Body of pancreas (tissue), 4 donors: ENCODE results near the gene FECH. TPM values are rescaled to one million over a fixed set of nuclear protein-coding genes. Genes with fewer than 3 reads are reported as not detected.

Experiments
- ATAC-seq: fragments of 150-250 bp; one replicate; pipeline ENCODE4 v1.9.1; 2016
- DNase-seq, 4 donors: peaks; one replicate each; pipeline ENCODE4 v3.0.0-alpha.2; 2019
- H3K27ac ChIP-seq, 4 donors: fragments of 200-600 bp; sonication (generic); 1 replicate in 3 of 4; 2 replicates in 1 of 4; pipeline versions ENCODE4 v1.5.1 to v1.6.1; 2016 to 2019; ENCODE audit warnings: mild to moderate bottlenecking in 1 of 4, mixed read lengths in 1 of 4, moderate library complexity in 1 of 4
- H3K27me3 ChIP-seq, 2 donors: fragments of 200-600 bp; sonication (generic); one replicate each; pipeline ENCODE4 v1.6.0; 2016; ENCODE audit warnings: mild to moderate bottlenecking in 1 of 2
- H3K36me3 ChIP-seq, 2 donors: fragments of 200-600 bp; sonication (generic); replicated peaks in 1 of 2; 2 replicates each; pipeline ENCODE4 v1.5.1; 2016; ENCODE audit warnings: low read depth in 2 of 2; ENCODE audit not compliant: insufficient read depth in 1 of 2
- H3K4me1 ChIP-seq: fragments of 200-600 bp; sonication (generic); one replicate; pipeline ENCODE4 v1.6.0; 2016
- H3K4me3 ChIP-seq, 2 donors: fragments of 200-600 bp; sonication (generic); 1 replicate in 1 of 2; 2 replicates in 1 of 2; pipeline ENCODE4 v1.5.1; 2016 to 2019
- H3K9me3 ChIP-seq, 3 donors: fragments of 200-600 bp; sonication (generic); 1 replicate in 2 of 3; 2 replicates in 1 of 3; pipeline ENCODE4 v1.5.1; 2016
- CTCF ChIP-seq, 7 experiments: fragments of 450-650 bp in 4 of 7; fragments of 200-600 bp in 3 of 7; sonication (generic) in 3 of 7; IDR thresholded peaks; one replicate each; pipeline ENCODE4 v1.5.1; 2016 to 2019; ENCODE audit warnings: antibody characterized with exemption in 7 of 7
- POLR2A ChIP-seq, 3 donors: fragments of 450-650 bp; IDR thresholded peaks; one replicate each; pipeline ENCODE4 v1.6.1; 2016; ENCODE audit warnings: antibody characterized with exemption in 3 of 3, mild to moderate bottlenecking in 2 of 3
- WGBS, 2 donors: methylation state at CpG; one replicate each; pipeline ENCODE4 v1.1.5; 2017; 5-methylcytosine and 5-hydroxymethylcytosine counted together
- intact Hi-C: fragments of 100-400 bp; cut with DNase I; formaldehyde crosslinking; loops from one replicate; pipeline ENCODE4 v1.15.1; 2023
- total RNA-seq, 2 donors: library from RNA; depleted of rRNA; stranded (reverse); fragments of >200 nt; gene quantifications; one replicate each; pipeline ENCODE4 v1.1.0, GENCODE V29; 2016

The FECH gene, protein sequence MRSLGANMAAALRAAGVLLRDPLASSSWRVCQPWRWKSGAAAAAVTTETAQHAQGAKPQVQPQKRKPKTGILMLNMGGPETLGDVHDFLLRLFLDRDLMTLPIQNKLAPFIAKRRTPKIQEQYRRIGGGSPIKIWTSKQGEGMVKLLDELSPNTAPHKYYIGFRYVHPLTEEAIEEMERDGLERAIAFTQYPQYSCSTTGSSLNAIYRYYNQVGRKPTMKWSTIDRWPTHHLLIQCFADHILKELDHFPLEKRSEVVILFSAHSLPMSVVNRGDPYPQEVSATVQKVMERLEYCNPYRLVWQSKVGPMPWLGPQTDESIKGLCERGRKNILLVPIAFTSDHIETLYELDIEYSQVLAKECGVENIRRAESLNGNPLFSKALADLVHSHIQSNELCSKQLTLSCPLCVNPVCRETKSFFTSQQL
- 10 to 100 TPM; 16.8 to 20.0 TPM for total RNA-seq

DNA sequence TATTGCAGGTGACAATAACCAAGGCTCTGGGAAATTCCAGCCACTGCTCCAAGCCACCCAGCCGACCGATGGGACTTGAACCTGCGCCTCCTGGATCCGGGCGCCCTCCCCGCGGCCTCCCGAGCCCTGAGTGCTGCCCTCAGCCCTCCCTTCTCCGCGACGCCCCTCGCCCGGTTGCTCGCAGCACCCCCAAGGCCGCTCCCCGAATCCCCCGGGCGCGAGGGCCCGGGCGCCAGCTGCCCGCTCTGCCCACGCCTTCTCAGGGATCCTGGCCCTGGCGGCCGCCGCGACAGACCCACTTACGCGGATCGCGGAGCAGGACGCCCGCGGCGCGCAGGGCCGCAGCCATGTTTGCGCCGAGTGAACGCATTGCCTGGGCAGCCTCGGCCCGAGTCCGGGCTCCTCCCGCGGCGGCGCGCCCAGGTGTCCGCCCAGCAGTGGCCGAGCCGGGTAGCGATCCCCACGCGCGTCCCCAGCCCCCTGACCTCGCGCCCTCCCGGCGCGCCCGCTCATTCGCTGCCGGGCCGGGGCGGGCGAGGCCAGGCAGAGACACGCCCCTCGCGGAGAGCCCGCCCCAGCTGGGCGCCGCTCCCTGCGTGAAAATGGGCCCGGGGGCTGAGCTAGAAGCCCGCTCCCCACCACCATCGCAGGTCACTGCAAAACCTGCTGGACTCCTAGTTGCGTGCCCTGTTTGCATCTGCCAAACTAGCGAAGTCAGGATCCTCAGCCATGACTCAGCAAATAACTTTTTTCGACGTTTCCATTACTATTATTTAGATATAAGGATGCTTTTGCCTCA lies at the start of gene FECH:
Gene FECH, minus strand, starts transcription at position 452 of the 799 bp plus-strand sequence. Its CDS starts 82 bp downstream, at position 370.
- Histone ChIP-seq H3K9me3 (no peaks in the 10 kb centered on the region), H3K4me1 (peaks cover 14% of the 10 kb centered on the region), H3K27ac (peak within 1 kb of the TSS; percentile 76 to 92 (median 88)), H3K36me3 (no peaks in the 10 kb centered on the region), H3K27me3 (no peaks in the 10 kb centered on the region), H3K4me3 (peak within 1 kb of the TSS; percentile 24 to 45)
- 0% methylated on average over 6 to 53 of the region's 80 CpGs for WGBS, 2 donors
- ATAC-seq (peak; percentile 95), DNase-seq (peak; percentile 82 to 87 (median 84))
- TF ChIP-seq CTCF (IDR thresholded peaks at IDR 0.05): peak in 4 of 7 experiments; percentile 31 to 41 (median 36)
- TF ChIP-seq POLR2A (IDR thresholded peaks at IDR 0.05): peak; percentile 82 to 89 (median 84)
- intact Hi-C loops: no loop called here

- H3K9me3 ChIP-seq: no peaks in the 10 kb centered on the region
- TF ChIP-seq CTCF (IDR thresholded peaks at IDR 0.05) (no peak), POLR2A (IDR thresholded peaks at IDR 0.05) (no peak)
- ATAC-seq (no peak), DNase-seq (no peak)
- intact Hi-C loops: no loop called here
- no peak overlapping the region for H3K27ac ChIP-seq
- H3K27me3 ChIP-seq: no peaks in the 10 kb centered on the region
- H3K4me1 ChIP-seq: no peaks in the 10 kb centered on the region
- H3K36me3 ChIP-seq: no peaks in the 10 kb centered on the region
- WGBS, 2 donors: 49 to 52% methylated on average over 4 of the region's 4 CpGs
- no peak overlapping the region for H3K4me3 ChIP-seq
Observed at GRCh38 chr18:57635003-57635822, 48.7 kb upstream of the FECH start.

- intact Hi-C loops: no loop called here
- Histone ChIP-seq H3K27me3 (no peaks in the 10 kb centered on the region), H3K4me3 (no peak overlapping the region), H3K27ac (no peak overlapping the region), H3K9me3 (no peaks in the 10 kb centered on the region), H3K4me1 (no peaks in the 10 kb centered on the region), H3K36me3 (no peaks in the 10 kb centered on the region)
- WGBS, 2 donors: 85% methylated on average over 2 of the region's 2 CpGs
- DNase-seq: no peak
- no peak for TF ChIP-seq CTCF (IDR thresholded peaks at IDR 0.05)
- TF ChIP-seq POLR2A (IDR thresholded peaks at IDR 0.05): no peak
- ATAC-seq: no peak
Observed at GRCh38 chr18:57631697-57632096, 45.2 kb upstream of the FECH start.

- intact Hi-C loops: no loop called here
- DNase-seq (no peak), ATAC-seq (no peak)
- no peaks in the 10 kb centered on the region for H3K36me3 ChIP-seq
- no peaks in the 10 kb centered on the region for H3K9me3 ChIP-seq
- no peaks in the 10 kb centered on the region for H3K4me1 ChIP-seq
- peak overlapping the region; percentile 16 to 61 for H3K4me3 ChIP-seq
- 51 to 53% methylated on average over 13 of the region's 13 CpGs for WGBS, 2 donors
- no peak for TF ChIP-seq CTCF (IDR thresholded peaks at IDR 0.05)
- no peak for TF ChIP-seq POLR2A (IDR thresholded peaks at IDR 0.05)
- H3K27me3 ChIP-seq: no peaks in the 10 kb centered on the region
- peak overlapping the region in 3 of 4 donors; percentile 53 to 78 (median 68) for H3K27ac ChIP-seq
Observed at GRCh38 chr18:57630754-57631595, 44.5 kb upstream of the FECH start.
